ENCODE measurements around the gene PSTPIP1.

PSTPIP1 gene

DNA sequence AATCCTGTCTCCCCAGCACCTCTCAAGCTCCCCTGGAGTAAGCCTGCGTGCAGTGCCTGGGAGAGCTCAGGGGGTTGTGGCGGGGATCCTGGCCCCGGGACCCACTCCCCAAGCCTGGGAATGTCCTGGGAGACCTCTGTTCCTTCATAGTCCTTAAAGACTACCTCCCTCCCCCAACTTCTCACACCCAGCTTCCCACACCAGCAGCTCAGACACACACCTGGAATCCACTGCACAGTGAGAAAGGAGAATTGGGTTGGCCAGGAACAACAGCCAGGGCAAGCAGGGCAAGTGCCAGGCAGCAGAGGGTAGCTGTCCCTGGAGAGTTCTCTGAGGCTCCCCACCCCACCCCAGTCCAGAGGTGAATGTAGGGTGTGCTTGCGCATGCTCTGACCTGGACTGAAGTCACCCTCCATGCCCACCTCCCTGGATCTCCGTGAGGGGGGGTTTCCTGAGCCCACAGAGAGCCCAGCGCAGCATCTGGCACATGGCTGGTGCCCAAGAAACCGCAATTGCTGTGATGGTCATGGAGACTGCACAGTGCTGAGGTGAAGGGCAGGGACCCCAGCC lies 22.2 kb downstream of the PSTPIP1 start:
- TF ChIP-seq FOXP2 (optimal IDR thresholded peaks at IDR 0.05; ENCODE audit: borderline replicate concordance, extremely low read depth, extremely low read length, insufficient read depth) (no peak), SIN3A (IDR thresholded peaks at IDR 0.05; ENCODE audit: borderline replicate concordance, insufficient read depth, low read length) (no peak), POLR2AphosphoS5 (IDR thresholded peaks at IDR 0.05; ENCODE audit: low read depth, low read length) (no peak), TAF1 (IDR thresholded peaks at IDR 0.05; ENCODE audit: borderline replicate concordance, insufficient read depth, low read length) (no peak), REST (IDR thresholded peaks at IDR 0.05; ENCODE audit: insufficient read depth in 1 of 2, low read depth in 2 of 2, low read length in 2 of 2) (no peak)

- TF ChIP-seq TAF1 (IDR thresholded peaks at IDR 0.05; ENCODE audit: borderline replicate concordance, insufficient read depth, low read length) (no peak), FOXP2 (optimal IDR thresholded peaks at IDR 0.05; ENCODE audit: borderline replicate concordance, extremely low read depth, extremely low read length, insufficient read depth) (no peak), SIN3A (IDR thresholded peaks at IDR 0.05; ENCODE audit: borderline replicate concordance, insufficient read depth, low read length) (no peak), POLR2AphosphoS5 (IDR thresholded peaks at IDR 0.05; ENCODE audit: low read depth, low read length) (no peak), REST (IDR thresholded peaks at IDR 0.05; ENCODE audit: insufficient read depth in 1 of 2, low read depth in 2 of 2, low read length in 2 of 2) (no peak)
Measured at GRCh38 chr15:77017761-77018720, 23.1 kb downstream of the PSTPIP1 start.

DNA sequence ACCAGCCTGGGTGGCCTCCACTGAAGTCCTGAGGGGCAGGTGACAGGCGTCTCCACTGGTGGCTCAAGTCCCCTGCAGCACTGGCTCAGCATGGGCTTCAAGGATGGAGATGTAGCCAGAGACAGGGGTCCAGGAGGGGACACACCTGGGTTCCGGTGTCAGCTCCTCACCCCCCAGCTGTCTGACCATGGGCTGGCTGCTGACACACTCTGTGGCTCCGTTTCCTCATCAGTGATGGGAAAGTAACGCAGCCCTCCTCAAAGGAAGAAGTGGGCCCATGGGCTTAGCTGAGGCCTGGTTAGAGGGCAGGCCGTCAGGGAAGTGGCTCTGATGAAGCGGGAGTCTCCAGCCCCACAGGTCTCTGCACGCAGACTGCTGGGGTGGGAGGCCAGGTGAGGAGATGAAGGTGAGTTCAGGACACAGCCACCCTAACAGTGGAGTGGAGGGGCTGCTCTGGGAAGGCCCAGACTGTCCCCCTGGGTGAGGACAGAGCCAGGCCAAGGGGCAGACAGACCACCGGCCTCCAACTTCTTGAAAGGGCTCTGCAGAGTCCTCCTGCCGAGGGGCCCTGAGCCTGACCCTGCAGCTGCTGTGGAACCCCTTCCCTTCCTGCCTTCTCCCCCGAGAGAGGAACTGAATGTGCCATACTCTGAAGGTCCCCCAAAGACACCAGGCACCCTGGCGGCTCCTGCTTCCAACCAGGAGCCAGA lies 24.0 kb downstream of the PSTPIP1 start:
- TF ChIP-seq SIN3A (IDR thresholded peaks at IDR 0.05; ENCODE audit: borderline replicate concordance, insufficient read depth, low read length) (no peak), POLR2AphosphoS5 (IDR thresholded peaks at IDR 0.05; ENCODE audit: low read depth, low read length) (no peak), FOXP2 (optimal IDR thresholded peaks at IDR 0.05; ENCODE audit: borderline replicate concordance, extremely low read depth, extremely low read length, insufficient read depth) (no peak), TAF1 (IDR thresholded peaks at IDR 0.05; ENCODE audit: borderline replicate concordance, insufficient read depth, low read length) (no peak), REST (IDR thresholded peaks at IDR 0.05; ENCODE audit: insufficient read depth in 1 of 2, low read depth in 2 of 2, low read length in 2 of 2) (no peak)

GRCh38 chr15:77019521-77020331 lies 24.8 kb downstream of the PSTPIP1 start:
- TF ChIP-seq FOXP2 (optimal IDR thresholded peaks at IDR 0.05; ENCODE audit: borderline replicate concordance, extremely low read depth, extremely low read length, insufficient read depth) (no peak), SIN3A (IDR thresholded peaks at IDR 0.05; ENCODE audit: borderline replicate concordance, insufficient read depth, low read length) (no peak), TAF1 (IDR thresholded peaks at IDR 0.05; ENCODE audit: borderline replicate concordance, insufficient read depth, low read length) (no peak), POLR2AphosphoS5 (IDR thresholded peaks at IDR 0.05; ENCODE audit: low read depth, low read length) (no peak), REST (IDR thresholded peaks at IDR 0.05; ENCODE audit: insufficient read depth in 1 of 2, low read depth in 2 of 2, low read length in 2 of 2) (no peak)
